Esophagus mucosa (tissue), 1 donor: Measurements from ENCODE around the gene RSKR. TPM values are rescaled to one million over a fixed set of nuclear protein-coding genes. Genes with fewer than 3 reads are reported as not detected.
"Not testable (repeated sequence)": the region's sequence is repeated elsewhere in the genome, so short reads cannot be mapped to it uniquely, and the experiment has no call there.

ENCODE experiments used
- ATAC-seq: fragments of 200-7000 bp; cut with Tn5 transposase; one replicate; pipeline ENCODE4 v1.9.1; 2020
- total RNA-seq: library from RNA; stranded (reverse); gene quantifications from one replicate; pipeline ENCODE4 v1.2.4, GENCODE V29; 2023
- donor health status: DM: yes; HTN: yes; CAD: no.

RSKR gene, protein sequence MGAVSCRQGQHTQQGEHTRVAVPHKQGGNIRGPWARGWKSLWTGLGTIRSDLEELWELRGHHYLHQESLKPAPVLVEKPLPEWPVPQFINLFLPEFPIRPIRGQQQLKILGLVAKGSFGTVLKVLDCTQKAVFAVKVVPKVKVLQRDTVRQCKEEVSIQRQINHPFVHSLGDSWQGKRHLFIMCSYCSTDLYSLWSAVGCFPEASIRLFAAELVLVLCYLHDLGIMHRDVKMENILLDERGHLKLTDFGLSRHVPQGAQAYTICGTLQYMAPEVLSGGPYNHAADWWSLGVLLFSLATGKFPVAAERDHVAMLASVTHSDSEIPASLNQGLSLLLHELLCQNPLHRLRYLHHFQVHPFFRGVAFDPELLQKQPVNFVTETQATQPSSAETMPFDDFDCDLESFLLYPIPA
- total RNA-seq, result 4.2 TPM

- ATAC-seq, result no peak
Measured at GRCh38 chr17:28613931-28614381, at the start of gene RSKR. TSS of gene RSKR (minus strand) at chr17:28614185. CDS start at chr17:28614161, 24 bp downstream.

GRCh38 chr17:28663723-28664122 is 49.7 kb upstream of the RSKR start:
- ATAC-seq, result no peak

- ATAC-seq, result no peak
Measured at GRCh38 chr17:28662527-28662829, 48.5 kb upstream of the RSKR start.

DNA sequence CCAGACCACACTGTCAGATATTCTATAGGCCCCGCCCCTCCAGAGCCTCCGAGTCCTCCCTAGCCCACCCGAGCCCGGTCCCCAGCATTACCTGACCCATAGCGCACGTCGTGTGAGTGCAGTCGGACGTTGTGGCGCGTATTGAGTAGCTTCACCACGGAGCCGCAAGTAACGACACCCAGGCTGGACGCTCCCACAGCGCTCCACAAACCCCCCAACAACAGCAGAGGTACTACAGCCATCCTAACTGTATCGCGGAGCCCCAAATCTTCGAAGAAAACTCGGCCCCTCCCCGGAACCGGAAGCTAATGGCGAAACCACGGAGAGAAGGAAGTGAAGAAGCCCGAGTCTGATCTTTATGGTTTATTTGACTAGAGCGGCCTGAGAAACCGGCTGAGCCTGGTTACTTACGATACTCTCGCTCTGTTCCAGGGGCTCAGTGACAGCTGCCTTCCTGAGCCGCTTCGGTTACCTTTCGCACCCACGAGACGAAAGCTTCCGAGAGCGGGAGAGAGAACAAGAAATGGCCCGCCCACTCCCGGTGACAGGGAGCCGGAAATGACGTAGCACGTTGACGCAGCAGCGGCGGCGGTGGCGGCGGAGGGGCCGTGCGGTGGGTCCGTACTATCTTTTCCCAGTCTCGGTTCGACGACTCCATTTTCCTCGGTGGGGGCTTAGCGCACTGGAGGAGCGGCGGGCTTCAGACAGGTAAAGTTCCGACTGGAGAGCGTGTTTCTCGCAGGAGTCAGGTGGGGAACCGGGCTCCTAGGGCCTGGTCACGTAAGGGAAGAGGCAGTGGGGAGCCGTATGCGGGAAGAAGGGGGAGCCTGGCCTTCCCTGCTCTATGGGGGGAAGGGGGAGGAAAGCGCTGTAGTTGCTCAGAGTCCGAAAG is 47.9 kb upstream of the RSKR start, which contains the start of the genes SDF2 and SUPT6H:
Gene SDF2, minus strand, starts transcription at position 272 of the 892 bp plus-strand sequence. Its CDS starts 30 bp downstream, at position 242.
Gene SUPT6H, plus strand, starts transcription at position 571 of the 892 bp plus-strand sequence. CDS start 11,197 bp downstream, outside the sequence.
- ATAC-seq, result peak; percentile 89

DNA sequence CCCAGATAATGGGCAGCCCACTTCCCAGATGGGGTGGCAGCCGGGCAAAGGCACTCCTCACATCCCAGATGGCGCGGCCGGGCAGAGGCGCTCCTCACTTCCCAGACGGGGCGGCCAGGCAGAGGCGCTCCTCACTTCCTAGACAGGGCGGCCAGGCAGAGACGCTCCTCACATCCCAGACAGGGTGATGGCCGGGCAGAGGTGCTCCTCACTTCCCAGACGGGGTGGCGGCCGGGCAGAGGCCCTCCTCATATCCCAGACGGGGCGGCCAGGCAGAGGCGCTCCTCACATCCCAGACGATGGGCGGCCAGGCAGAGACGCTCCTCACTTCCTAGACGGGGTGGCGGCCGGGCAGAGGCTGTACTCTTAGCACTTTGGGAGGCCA is 45.5 kb upstream of the RSKR start:
- ATAC-seq, result not testable (repeated sequence)

- not testable (repeated sequence) for ATAC-seq
Measured at GRCh38 chr17:28658766-28659496, 44.9 kb upstream of the RSKR start.

- ATAC-seq, result not testable (repeated sequence)
Measured at GRCh38 chr17:28658342-28658741, 44.4 kb upstream of the RSKR start.

- no peak for ATAC-seq
Measured at GRCh38 chr17:28657756-28658155, 43.8 kb upstream of the RSKR start.

DNA sequence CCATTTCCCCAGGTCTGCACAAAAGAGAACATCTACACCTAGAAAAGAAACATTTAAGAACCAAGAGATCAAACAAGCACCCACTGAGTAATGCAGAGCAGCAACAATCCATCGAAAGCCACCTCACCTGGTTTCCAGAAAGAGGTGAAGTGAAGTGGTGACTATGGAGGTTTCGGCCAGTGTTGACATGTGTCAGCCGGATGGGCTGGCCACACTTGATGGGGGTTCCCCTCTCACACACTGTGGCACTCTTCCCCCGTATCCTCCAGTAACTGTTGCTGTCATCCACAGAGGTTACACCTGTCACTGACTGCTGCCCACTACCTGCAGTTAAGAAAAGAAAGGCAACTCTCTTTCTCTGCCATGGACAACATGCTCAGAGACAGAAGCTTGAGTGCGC is 41.2 kb upstream of the RSKR start:
- peak; percentile 36 for ATAC-seq

- no peak for ATAC-seq
Measured at GRCh38 chr17:28648698-28649097, 34.7 kb upstream of the RSKR start.

DNA sequence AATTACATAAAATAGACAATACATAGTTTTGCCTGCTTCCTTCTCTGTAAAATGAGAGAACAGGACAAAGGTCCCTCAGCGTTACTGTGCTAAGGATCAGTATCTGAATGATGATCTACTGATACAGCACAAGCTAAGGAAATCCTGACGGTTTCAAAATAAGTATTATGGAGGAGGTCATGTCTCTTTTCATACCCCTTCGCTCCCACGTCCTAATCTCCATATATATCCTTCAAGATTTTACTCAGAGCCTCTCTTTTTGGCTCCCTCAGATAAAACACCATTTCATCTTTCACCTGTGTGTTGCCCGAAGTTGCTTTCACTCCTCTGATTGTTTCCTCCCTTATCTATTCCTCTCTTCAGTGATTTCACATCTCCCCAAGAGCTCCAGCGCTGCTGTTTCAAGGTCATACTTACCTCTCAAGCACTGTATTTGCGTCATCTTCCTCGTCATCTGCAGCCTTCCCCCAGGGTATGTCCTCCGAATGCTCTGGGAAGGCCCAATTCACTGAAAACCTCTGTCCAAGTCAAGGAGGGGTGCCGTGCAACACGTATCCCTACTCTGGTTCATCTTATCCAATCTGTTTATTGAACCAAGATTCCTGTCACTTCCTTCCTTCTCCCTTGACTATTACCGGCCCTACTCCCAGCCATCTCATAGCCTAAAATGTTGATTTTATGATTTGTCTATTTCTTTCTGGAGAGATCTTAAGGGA is 32.2 kb upstream of the RSKR start:
- ATAC-seq, result no peak

DNA sequence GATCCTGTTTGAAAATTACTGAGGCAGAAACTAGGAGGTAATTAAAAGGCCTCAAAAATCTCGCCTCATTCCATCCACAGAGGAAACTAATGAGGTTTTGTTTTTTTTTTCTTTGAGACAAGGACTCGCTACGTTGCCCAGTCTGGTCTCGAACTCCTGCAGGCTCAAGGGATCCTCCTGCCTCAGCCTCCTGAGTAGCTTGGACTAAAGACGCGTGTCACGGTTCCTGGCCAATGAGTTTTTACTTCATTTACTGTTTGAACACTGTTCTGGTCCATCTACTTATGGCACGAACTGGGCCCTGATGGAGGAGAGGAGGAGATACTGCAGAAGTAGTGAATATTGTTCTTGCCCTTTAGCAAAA is 31.6 kb upstream of the RSKR start:
- no peak for ATAC-seq

GRCh38 chr17:28644787-28645575 is 31.0 kb upstream of the RSKR start, which contains the start of gene BLTP2:
TSS of gene BLTP2 (minus strand) at chr17:28645158. CDS start at chr17:28645056, 102 bp downstream.
- ATAC-seq, result peak; percentile 99

DNA sequence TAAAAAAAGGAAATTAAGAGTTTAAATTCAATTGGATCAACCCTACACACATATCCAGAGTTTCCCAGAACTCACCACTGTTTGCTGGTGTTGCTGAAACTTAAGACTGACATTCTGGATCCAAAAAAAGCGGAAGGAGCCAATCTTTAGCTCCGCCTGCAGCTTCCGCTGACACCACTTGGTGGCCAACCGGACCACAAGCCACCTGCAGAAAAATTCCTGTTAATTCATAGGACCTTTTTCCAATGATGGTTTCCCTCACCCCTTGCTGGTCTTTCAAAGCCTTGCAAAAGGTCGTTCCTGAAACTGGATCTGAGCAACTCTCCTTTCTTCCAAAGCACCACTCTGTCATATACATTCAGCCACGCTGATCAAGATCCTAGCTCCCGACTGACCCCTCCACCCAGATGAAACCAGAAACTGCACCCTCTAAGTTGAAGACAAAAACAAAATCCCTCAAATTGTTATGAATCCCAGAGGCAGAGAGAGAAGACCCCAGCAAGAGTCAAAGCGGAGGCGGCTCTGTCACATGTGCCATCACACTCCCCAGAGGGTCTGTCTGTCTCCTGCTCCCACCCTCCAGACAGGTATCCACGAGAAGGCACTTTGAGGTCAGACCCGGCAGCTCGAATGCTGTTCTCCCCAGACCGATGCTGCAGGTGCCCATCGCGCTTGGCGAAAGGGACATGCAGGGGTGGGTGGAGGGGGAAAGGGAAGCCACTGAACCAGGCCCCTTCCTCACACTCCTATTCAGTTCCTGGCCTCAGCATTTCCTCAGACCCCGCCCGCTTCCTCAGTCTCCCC is 30.2 kb upstream of the RSKR start:
- peak; percentile 8 for ATAC-seq

DNA sequence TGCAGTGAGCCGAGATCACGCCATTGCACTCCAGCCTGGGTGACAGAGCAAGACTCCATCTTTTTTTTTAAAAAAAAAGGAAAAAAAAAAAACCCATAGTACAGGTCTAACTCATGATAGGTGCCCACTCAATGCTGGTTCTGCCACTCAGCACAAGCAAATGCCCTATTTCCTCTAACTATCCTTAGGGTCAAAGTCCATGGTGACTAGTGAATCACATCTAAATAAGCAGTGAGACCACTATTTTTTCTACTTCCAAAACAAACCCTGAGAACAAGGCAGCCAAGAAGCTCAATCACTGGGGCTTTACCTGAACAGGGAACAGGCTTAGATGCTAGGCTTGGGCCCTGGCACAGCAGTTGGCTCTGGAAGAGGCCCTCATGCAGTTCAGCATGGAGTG is 27.6 kb upstream of the RSKR start:
- no peak for ATAC-seq

GRCh38 chr17:28635506-28635905 is 21.5 kb upstream of the RSKR start:
- peak; percentile 74 for ATAC-seq

GRCh38 chr17:28634206-28634865 is 20.4 kb upstream of the RSKR start:
- peak; percentile 53 for ATAC-seq

GRCh38 chr17:28626818-28627217 is 12.8 kb upstream of the RSKR start:
- ATAC-seq, result no peak

- no peak for ATAC-seq
Measured at GRCh38 chr17:28624148-28624547, 10.2 kb upstream of the RSKR start.

GRCh38 chr17:28623696-28624095 is 9.7 kb upstream of the RSKR start:
- ATAC-seq, result no peak
